Endothelial cell of umbilical vein (primary cell): ENCODE measurements around the gene MTG1. TPM values are rescaled to one million over a fixed set of nuclear protein-coding genes. Genes with fewer than 3 reads are reported as not detected.

Source experiments
- BruUV-seq: library from RNA; stranded (reverse); fragments of 400-500 nt; replicated peaks from 2 replicates; lab custom pipeline; 2021; lab: Mats Ljungman, UMichigan
- CTCF ChIA-PET: fragments of 300-600, 350-600 bp; sonication (Branson Sonifier 250); formaldehyde crosslinking; loops from one replicate; lab custom pipeline; 2021; ENCODE audit warnings: antibody characterized with exemption, inconsistent platforms; lab: Charles Lee
- POLR2A ChIA-PET: fragments of 300-600, 350-600 bp; sonication (Branson Sonifier 250); formaldehyde crosslinking; loops from one replicate; lab custom pipeline; 2021; ENCODE audit warnings: antibody characterized with exemption, inconsistent platforms; lab: Charles Lee
- DNase-seq: peaks from one replicate; pipeline ENCODE4 v3.0.0-alpha.2; 2011; ENCODE audit warnings: low read depth, low spot score
- FAIRE-seq: peaks from 2 replicates; lab custom pipeline; 2011; peaks lifted over from hg19 to GRCh38; lab: Jason Lieb, UNC
- H2AFZ ChIP-seq: 2 replicates; pipeline ENCODE4 v1.6.0; 2012; ENCODE audit warnings: low read depth, low read length, control low read depth, inconsistent platforms
- H3K27ac ChIP-seq: 2 replicates; pipeline ENCODE4 v1.5.1; 2011; ENCODE audit warnings: low read depth, mild to moderate bottlenecking, control low read depth, low read length, moderate library complexity; ENCODE audit not compliant: insufficient read depth
- H3K27me3 ChIP-seq, 2 experiments: 2 replicates each; pipeline versions ENCODE4 v1.6.0 to v1.6.1; 2011; ENCODE audit warnings: low read length in 2 of 2, mixed read lengths in 1 of 2; ENCODE audit not compliant: control insufficient read depth in 2 of 2, insufficient read depth in 2 of 2
- H3K36me3 ChIP-seq, 2 experiments: 2 replicates in 1 of 2; 3 replicates in 1 of 2; pipeline ENCODE4 v1.5.1; 2011; ENCODE audit warnings: low read length in 2 of 2, mild to moderate bottlenecking in 1 of 2, moderate library complexity in 1 of 2; ENCODE audit not compliant: control insufficient read depth in 2 of 2, insufficient read depth in 2 of 2; ENCODE audit errors: extremely low read depth in 1 of 2
- H3K4me1 ChIP-seq: 3 replicates; pipeline ENCODE4 v1.5.1; 2011; ENCODE audit warnings: mild to moderate bottlenecking, low read length; ENCODE audit not compliant: control insufficient read depth, insufficient read depth; ENCODE audit errors: extremely low read depth
- H3K4me2 ChIP-seq: 2 replicates; pipeline ENCODE4 v1.6.1; 2011; ENCODE audit warnings: low read length, control low read depth, mixed read lengths; ENCODE audit not compliant: insufficient read depth
- H3K4me3 ChIP-seq, 3 experiments: fragments of 200-600 bp in 1 of 3; sonication (generic), shearing (Covaris generic) in 1 of 3; replicated peaks in 1 of 3; 2 replicates each; pipeline ENCODE4 v1.5.1; 2011 to 2016; ENCODE audit warnings: control low read depth in 3 of 3, low read length in 3 of 3, mild to moderate bottlenecking in 2 of 3, inconsistent platforms in 1 of 3, low read depth in 1 of 3, moderate library complexity in 1 of 3; ENCODE audit not compliant: insufficient read depth in 1 of 3
- H3K79me2 ChIP-seq: 2 replicates; pipeline ENCODE4 v1.6.0; 2012; ENCODE audit warnings: low read length, inconsistent platforms; ENCODE audit not compliant: control insufficient read depth, insufficient read depth
- H3K9ac ChIP-seq: replicated peaks from 2 replicates; pipeline ENCODE3; 2011; ENCODE audit warnings: low read length, control low read depth; ENCODE audit not compliant: insufficient read depth; ENCODE audit errors: extremely low read depth
- H3K9me1 ChIP-seq: replicated peaks from 3 replicates; pipeline ENCODE4 v1.6.0; 2011; ENCODE audit warnings: mild to moderate bottlenecking, low read length; ENCODE audit not compliant: control insufficient read depth, insufficient read depth; ENCODE audit errors: extremely low read depth
- H3K9me3 ChIP-seq: replicated peaks from 2 replicates; pipeline ENCODE4 v1.5.1; 2012; ENCODE audit warnings: low read length, inconsistent platforms; ENCODE audit not compliant: control insufficient read depth, insufficient read depth
- H4K20me1 ChIP-seq: replicated peaks from 2 replicates; pipeline ENCODE3; 2011; ENCODE audit warnings: mild to moderate bottlenecking, low read length; ENCODE audit not compliant: control insufficient read depth, insufficient read depth; ENCODE audit errors: extremely low read depth
- EZH2 ChIP-seq: IDR thresholded peaks from 2 replicates; pipeline ENCODE4 v1.6.1; 2012; ENCODE audit warnings: borderline replicate concordance, low read depth, mild to moderate bottlenecking, moderate library complexity, low read length, inconsistent platforms; ENCODE audit not compliant: severe bottlenecking
- FOS ChIP-seq: IDR thresholded peaks from 2 replicates; pipeline ENCODE4 v1.6.1; 2011; ENCODE audit warnings: mild to moderate bottlenecking, low read length, moderate library complexity, borderline replicate concordance; ENCODE audit not compliant: insufficient read depth
- GATA2 ChIP-seq: IDR thresholded peaks from 2 replicates; pipeline ENCODE4 v1.7.0; 2011; ENCODE audit warnings: low read depth, mild to moderate bottlenecking, moderate library complexity, mixed read lengths, low read length; ENCODE audit not compliant: insufficient read length, insufficient read depth
- JUN ChIP-seq: IDR thresholded peaks from 2 replicates; pipeline ENCODE4 v1.6.1; 2011; ENCODE audit warnings: borderline replicate concordance, low read depth; ENCODE audit not compliant: insufficient read length, insufficient read depth
- MYC ChIP-seq: IDR thresholded peaks from one replicate; pipeline ENCODE4 v1.6.1; 2011; ENCODE audit warnings: mild to moderate bottlenecking, low read depth, low read length
- POLR2A ChIP-seq: IDR thresholded peaks from 2 replicates; pipeline ENCODE4 v1.6.1; 2012; ENCODE audit warnings: low read depth, mild to moderate bottlenecking, control low read depth, low read length
- POLR2AphosphoS5 ChIP-seq: IDR thresholded peaks from 2 replicates; pipeline ENCODE4 v1.6.1; 2012; ENCODE audit warnings: low read depth, mild to moderate bottlenecking, control low read depth, low read length, moderate library complexity; ENCODE audit not compliant: insufficient read depth
- dilution Hi-C: fragments of 300-500 bp; cut with MboI; formaldehyde crosslinking; loops from one replicate; pipeline ENCODE4 v1.15.0; 2019; ENCODE audit warnings: low sequenced_read_pairs; ENCODE audit not compliant: extremely low pct_ligation_motif_present
- intact Hi-C: fragments of 100-400 bp; cut with micrococcal nuclease; formaldehyde crosslinking; loops from one replicate; pipeline ENCODE4 v1.10.0; 2022
- polyA plus RNA-seq, 4 experiments: library from polyadenylated mRNA; depleted of rRNA in 3 of 4; stranded (reverse) in 3 of 4; unstranded in 1 of 4; fragments of >200 nt; gene quantifications; 2 replicates each; pipeline versions ENCODE4 v1.2.1 to v1.2.3, GENCODE V29; 2011 to 2012; ENCODE audit warnings: missing spikeins in 1 of 4
- total RNA-seq: library from RNA; stranded (reverse); gene quantifications from 2 replicates; pipeline ENCODE4 v1.2.3, GENCODE V29; 2021
- TF ChIP-seq, protein P1 (sequence below): IDR thresholded peaks from 2 replicates; pipeline ENCODE4 v1.6.1; 2011; ENCODE audit not compliant: insufficient read depth, insufficient read length
- TF ChIP-seq, protein P2 (sequence below), 2 donors: IDR thresholded peaks; 1 replicate in 1 of 2; 2 replicates in 1 of 2; pipeline ENCODE4 v1.5.1; 2011; ENCODE audit warnings: low read length in 2 of 2, mild to moderate bottlenecking in 2 of 2, moderate library complexity in 2 of 2, control low read depth in 1 of 2, inconsistent platforms in 1 of 2, low read depth in 1 of 2; ENCODE audit not compliant: insufficient read depth in 1 of 2; ENCODE audit errors: extremely low read depth in 1 of 2

MTG1 gene
- total and polyA plus RNA-seq, 2 donors (not counting 3 experiments of a cell fraction or from before 2014, with no cell fraction given), result 66.5 to 91.6 TPM

DNA sequence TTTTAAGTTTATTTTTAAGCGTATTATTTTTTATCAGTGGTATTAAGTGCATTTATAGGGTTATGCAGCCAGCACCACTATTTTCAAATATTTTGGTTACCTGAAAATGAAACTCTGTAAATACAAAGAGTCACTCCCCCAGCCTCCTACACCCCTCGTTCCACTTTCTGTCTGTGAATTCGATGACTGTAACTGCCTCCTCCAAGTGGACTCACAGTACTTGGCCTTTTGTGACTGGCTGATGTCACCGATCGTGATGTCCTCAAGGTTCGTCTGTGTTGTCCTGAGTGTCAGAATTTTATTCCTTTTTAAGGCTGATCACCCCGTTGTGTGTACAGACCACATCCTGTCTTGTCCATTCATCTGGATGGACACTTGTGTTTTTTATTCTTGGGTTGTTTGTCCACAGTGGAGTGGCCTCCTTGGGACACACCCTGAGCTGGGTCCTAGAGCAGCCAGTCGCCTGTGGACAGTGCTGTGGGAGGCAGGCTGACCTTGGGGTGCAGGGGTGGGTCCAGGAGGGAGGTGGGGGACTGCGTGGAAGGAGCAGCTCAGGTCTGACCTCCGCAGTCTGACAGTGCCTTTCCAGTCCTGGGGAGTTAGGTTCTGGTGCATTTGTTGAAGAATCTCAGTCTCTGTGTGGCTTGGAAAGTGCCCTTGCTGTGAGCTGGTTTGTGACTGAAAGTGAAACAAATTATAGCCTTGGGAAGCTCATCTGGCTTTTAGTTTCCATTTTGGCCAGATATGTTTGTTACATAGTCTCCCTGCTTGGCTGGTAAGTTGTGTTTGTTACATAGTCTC is 6.9 kb downstream of the MTG1 start:
- DNase-seq (no peak), FAIRE-seq (no peak)
- Histone ChIP-seq H3K27me3 (no peaks in the 10 kb centered on the region), H3K27ac (no peak overlapping the region), H3K4me2 (no peak overlapping the region), H3K4me1 (no peaks in the 10 kb centered on the region), H3K9ac (no peak overlapping the region), H3K4me3 (no peak overlapping the region), H4K20me1 (no peaks in the 10 kb centered on the region), H3K36me3 (peaks cover 16 to 32% of the 10 kb centered on the region in 2 experiments), H3K79me2 (peaks cover 33% of the 10 kb centered on the region), H2AFZ (no peak overlapping the region), H3K9me3 (no peaks in the 10 kb centered on the region), H3K9me1 (no peaks in the 10 kb centered on the region)
- intact Hi-C loops, result no loop called here
- ChIA-PET POLR2A (interaction anchor here (0.6 kb wide), 1 partner anchor 1243 kb away, joined by 3 read pairs; no protein-coding TSS in a partner anchor), CTCF (no interaction called here)
- no peak for TF ChIP-seq POLR2A
- no TSS peak for BruUV-seq
- dilution Hi-C loops, result no loop called here

DNA sequence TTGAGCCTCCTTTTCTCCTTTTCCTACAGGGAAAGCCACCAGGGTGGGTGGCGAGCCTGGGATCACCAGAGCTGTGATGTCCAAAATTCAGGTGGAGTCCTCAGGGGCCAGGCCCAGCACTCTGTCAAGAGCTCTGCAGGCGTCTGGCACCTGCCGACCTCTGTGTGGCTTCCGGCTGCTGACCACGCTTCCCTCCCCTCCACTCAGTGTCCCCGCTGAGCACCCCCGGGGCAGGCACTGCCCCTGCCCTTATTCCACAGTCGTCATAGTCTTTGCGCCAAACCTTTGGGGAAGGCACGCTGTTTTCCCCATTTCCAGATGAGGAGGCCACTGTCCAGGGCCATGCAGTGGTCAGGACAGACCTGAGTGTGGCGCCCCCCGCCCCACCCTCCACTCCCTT is 7.5 kb downstream of the MTG1 start:
- Histone ChIP-seq H3K36me3 (peaks cover 16 to 30% of the 10 kb centered on the region in 2 experiments), H4K20me1 (no peaks in the 10 kb centered on the region), H3K9ac (no peak overlapping the region), H3K9me1 (no peaks in the 10 kb centered on the region), H3K4me1 (no peaks in the 10 kb centered on the region), H3K27ac (no peak overlapping the region), H3K27me3 (no peaks in the 10 kb centered on the region), H3K79me2 (peaks cover 31% of the 10 kb centered on the region), H2AFZ (no peak overlapping the region), H3K4me3 (no peak overlapping the region), H3K4me2 (no peak overlapping the region), H3K9me3 (no peaks in the 10 kb centered on the region)
- no peak for DNase-seq
- dilution Hi-C loops (no loop called here), intact Hi-C loops (no loop called here)
- TF ChIP-seq EZH2 (no peak), JUN (no peak), POLR2A (no peak), FOS (no peak), POLR2AphosphoS5 (no peak), MYC (no peak), GATA2 (no peak)
- TF ChIP-seq, protein P1, sequence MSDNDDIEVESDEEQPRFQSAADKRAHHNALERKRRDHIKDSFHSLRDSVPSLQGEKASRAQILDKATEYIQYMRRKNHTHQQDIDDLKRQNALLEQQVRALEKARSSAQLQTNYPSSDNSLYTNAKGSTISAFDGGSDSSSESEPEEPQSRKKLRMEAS, result no peak
- TF ChIP-seq, protein P2, sequence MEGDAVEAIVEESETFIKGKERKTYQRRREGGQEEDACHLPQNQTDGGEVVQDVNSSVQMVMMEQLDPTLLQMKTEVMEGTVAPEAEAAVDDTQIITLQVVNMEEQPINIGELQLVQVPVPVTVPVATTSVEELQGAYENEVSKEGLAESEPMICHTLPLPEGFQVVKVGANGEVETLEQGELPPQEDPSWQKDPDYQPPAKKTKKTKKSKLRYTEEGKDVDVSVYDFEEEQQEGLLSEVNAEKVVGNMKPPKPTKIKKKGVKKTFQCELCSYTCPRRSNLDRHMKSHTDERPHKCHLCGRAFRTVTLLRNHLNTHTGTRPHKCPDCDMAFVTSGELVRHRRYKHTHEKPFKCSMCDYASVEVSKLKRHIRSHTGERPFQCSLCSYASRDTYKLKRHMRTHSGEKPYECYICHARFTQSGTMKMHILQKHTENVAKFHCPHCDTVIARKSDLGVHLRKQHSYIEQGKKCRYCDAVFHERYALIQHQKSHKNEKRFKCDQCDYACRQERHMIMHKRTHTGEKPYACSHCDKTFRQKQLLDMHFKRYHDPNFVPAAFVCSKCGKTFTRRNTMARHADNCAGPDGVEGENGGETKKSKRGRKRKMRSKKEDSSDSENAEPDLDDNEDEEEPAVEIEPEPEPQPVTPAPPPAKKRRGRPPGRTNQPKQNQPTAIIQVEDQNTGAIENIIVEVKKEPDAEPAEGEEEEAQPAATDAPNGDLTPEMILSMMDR (IDR thresholded peaks at IDR 0.05; ENCODE audit: extremely low read depth in 1 of 2, insufficient read depth in 1 of 2, low read depth in 1 of 2, low read length in 2 of 2), result no peak
- ChIA-PET CTCF (interaction anchor here (0.6 kb wide), 1 partner anchor 287 kb away, joined by 3 read pairs; no protein-coding TSS in a partner anchor), POLR2A (interaction anchor here (0.6 kb wide), 1 partner anchor 1243 kb away, joined by 3 read pairs; no protein-coding TSS in a partner anchor)
- no TSS peak for BruUV-seq
- no peak for FAIRE-seq
